Fibroblast of skin of right quadriceps (primary cell): Measurements from ENCODE around the gene WDR20.
"Not testable (repeated sequence)": the region's sequence is repeated elsewhere in the genome, so short reads cannot be mapped to it uniquely, and the experiment has no call there.

Experiments
- DNase-seq: peaks from one replicate; pipeline ENCODE4 v3.0.0-alpha.2; 2013

Gene WDR20

DNA sequence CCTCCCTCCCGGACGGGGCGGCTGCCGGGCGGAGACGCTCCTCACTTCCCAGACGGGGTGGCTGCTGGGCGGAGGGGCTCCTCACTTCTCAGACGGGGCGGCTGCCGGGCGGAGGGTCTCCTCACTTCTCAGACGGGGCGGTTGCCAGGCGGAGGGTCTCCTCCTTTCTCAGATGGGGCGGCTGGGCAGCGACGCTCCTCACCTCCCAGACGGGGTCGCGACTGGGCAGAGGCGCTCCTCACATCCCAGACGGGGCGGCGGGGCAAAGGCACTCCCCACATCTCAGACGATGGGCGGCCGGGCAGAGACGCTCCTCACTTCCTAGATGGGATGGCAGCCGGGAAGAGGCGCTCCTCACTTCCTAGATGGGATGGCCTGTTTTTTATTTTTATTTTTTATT lies 33.0 kb downstream of the WDR20 start:
- not testable (repeated sequence) for DNase-seq

DNA sequence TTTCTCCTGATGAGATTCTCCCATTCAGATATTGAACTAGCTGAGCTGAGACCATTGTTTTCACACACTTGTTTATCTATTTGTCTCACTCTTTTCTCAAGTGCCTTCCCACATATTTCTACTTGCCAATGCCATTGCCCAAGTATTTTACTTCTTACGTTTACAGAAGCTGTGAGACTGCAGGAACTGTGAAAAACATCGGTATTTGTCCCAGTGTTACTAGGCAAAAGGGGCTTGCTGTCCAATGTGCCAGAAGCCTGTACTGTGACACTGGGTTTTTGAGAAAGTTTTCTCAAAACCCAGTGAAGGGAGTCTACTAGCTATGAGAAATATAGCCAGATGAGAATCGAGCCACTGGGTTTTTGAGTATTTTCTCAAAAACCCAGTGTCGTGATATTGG lies 37.5 kb downstream of the WDR20 start:
- DNase-seq = no peak

DNA sequence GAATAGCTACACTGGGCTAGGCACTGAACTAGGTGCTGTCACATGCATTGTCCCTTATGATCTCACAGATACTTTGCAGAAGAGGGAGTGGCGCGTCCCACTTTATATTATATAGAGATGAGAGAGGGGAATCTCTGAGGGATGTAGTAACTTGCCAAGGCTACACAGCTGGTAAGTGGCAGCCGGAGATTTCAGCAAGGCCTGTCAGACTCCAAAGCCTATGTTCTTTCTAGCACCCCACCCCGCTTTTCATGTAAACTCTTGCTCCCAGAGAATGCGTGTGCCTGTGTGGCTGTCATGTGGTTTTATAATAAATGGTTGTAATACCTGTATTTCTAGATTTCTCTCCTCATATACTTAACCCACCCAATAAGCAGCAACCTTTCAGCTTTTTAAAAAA lies 39.1 kb downstream of the WDR20 start:
- DNase-seq = no peak

GRCh38 chr14:102180248-102180998 lies 40.7 kb downstream of the WDR20 start:
- no peak for DNase-seq

DNA sequence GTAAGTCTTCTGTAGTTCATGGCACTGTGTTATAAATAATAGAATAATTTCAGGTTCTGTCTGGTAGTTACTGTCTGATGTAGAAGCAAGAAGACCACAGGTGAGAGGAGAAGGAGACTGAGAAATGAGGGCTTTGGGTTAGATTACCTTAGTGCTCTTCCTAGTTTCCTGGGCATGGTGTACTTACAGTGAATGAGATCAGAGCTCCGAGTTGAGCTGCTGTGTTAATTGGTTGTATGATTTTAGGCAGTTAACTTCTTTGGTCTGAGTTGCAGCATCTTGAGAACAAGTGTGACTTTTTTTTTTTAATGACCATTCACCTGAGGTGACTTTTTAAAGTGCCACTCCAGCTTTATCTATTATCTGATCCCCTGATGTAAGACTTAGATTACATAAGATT lies 41.5 kb downstream of the WDR20 start:
- no peak for DNase-seq

DNA sequence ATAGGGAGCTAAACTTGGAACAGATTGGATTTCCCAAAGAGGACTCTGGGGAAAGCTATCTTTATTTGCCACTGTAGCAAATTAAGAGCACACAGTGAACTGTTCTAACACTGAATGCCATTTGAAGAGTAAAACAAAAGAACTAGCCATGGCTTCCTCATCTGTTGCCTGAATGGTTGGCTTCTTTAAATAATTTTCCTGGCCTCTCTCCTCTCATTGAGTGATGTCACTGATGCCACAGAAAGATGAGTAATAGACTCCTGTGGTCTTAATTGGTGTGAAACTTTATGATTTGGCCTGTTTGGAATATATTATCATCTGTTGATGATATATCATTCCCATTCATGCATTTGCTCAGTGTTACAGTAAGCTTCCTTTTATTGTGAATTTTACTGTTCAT lies 42.5 kb downstream of the WDR20 start:
- peak; percentile 83 for DNase-seq

GRCh38 chr14:102182936-102183619 lies 43.4 kb downstream of the WDR20 start:
- DNase-seq = peak; percentile 53

DNA sequence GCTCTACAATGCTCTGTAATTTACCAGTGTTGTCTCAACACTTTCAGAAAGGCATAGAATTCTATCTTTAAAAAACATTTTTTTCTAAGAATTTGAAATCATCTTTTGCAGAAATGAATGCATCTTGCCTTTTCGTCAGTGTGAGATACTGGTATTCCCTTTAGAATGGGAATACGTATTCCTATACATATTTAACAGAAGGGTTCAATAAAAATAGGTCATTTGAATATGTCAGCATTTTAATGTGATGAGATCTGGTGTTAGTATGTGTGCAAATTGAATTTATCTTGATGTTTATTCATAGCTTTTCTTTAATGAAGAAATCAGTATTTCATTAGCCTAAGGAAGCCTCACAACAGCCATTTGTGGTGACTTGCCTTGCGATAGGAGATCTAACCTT lies 44.2 kb downstream of the WDR20 start:
- DNase-seq = no peak

DNA sequence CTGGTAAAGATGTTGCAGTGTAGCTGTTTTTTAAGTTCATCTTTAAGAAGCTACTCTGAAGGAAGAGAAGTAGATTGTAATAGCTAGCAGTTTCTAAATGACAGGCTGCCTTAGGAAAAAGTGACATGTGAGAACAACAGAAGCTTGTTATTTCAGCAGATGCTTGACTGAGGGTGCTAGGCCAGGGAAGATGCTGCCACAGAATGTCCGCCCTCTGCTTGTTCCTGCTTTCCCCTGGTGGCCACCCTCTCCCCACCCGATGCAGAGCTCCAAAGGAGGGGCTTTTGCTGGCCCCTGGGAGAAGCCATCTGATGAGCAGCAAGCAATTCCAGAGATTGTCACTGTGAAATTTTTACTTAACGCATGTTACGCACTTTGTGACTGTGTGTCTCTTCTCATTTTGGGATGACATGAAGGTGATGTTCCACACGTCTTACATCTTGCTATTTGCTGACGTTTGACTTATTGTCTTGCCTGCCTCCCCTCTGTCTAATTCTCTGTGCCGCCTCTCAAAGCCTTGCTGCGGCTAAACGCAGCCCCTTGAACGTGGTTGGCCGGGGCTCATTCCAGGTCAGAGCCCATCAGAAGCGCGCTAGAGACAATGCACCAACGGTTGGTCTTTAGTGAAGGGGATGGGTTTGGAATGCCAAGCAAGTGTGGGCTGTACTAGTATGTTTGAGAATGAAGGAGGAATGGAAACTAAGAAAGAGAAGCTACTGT lies 44.8 kb downstream of the WDR20 start:
- no peak for DNase-seq

DNA sequence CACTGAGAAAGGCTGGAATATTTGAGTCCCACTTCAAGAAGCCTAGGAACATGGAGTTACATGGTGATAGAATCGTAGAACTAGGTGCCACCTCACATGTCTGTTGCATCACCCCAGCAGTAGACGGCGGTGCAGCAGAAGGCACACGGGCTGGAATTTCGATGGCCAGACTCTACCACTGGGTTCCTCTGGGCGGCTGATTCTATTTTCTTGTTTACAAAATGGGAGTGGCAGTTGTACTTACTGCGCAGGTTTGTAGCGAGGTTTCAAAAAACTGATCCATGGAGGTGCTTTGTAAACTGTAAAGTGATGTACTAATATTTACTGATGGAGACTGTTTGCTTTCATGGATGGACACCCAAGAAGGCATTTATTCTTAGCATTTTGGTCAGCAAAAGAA lies 45.7 kb downstream of the WDR20 start:
- DNase-seq = no peak

DNA sequence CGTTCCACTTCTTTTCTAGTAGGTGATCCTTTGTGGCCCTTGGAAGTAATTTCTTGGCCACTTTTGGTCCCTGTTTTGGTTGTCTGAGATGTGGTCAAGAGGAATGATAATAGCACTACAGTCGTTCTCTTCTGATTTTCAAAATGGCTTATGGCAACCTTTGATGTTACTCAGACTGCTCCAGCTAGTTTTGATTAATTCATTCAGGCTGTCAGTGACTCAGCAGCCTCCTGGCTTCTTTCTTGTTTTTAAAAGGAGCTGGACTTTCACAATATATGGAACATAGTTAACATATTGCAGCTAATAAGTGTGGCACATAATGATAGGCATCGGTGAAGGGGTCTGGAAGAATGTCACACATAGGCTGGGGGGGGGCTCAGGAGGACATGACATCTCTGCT lies 47.3 kb downstream of the WDR20 start:
- DNase-seq = peak; percentile 84

GRCh38 chr14:102187568-102188001 lies 47.9 kb downstream of the WDR20 start:
- no peak for DNase-seq

- DNase-seq = no peak
Observed at GRCh38 chr14:102188187-102188586, 48.5 kb downstream of the WDR20 start.

DNA sequence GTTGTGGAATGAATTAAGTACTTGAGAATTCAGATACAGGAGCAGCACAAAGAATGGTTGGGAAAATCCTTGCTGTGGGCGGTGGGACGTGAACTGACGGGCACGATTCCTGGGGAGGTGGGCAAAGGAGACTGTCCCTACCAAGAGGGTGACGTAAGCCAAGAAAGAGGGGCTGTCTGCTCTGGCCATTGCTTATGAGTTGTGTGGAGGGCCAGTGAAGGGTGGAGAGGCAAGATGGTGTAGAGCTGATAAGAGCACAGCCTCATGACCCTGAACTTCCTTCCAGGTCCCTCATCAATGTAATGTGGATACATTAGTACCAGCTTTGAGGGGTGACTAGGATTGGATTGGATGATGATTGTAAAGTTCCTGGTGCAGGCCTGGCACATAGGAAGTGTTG lies 50.2 kb downstream of the WDR20 start:
- no peak for DNase-seq

GRCh38 chr14:102192840-102193502 lies 53.3 kb downstream of the WDR20 start:
- DNase-seq = no peak

GRCh38 chr14:102194856-102195255 lies 55.2 kb downstream of the WDR20 start:
- DNase-seq = no peak

DNA sequence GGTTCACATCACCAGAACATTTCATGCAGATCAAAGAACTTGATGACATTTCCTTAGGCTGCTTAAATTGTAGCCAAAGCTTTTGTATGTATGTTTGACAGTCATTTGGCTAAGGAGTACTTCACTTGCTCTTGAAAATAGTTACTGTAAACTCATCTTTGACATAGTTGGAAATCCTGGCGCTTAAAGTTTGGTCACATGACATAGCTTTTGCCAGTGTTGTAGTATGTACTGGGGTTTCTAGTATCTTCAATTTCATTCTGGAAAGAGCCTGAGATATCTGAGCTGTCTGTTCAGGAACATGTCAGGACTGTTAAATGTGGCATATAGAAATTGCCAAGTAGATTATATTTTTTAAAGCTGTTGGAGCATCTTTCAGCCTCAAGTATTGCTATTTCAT lies 55.7 kb downstream of the WDR20 start:
- DNase-seq = no peak

DNA sequence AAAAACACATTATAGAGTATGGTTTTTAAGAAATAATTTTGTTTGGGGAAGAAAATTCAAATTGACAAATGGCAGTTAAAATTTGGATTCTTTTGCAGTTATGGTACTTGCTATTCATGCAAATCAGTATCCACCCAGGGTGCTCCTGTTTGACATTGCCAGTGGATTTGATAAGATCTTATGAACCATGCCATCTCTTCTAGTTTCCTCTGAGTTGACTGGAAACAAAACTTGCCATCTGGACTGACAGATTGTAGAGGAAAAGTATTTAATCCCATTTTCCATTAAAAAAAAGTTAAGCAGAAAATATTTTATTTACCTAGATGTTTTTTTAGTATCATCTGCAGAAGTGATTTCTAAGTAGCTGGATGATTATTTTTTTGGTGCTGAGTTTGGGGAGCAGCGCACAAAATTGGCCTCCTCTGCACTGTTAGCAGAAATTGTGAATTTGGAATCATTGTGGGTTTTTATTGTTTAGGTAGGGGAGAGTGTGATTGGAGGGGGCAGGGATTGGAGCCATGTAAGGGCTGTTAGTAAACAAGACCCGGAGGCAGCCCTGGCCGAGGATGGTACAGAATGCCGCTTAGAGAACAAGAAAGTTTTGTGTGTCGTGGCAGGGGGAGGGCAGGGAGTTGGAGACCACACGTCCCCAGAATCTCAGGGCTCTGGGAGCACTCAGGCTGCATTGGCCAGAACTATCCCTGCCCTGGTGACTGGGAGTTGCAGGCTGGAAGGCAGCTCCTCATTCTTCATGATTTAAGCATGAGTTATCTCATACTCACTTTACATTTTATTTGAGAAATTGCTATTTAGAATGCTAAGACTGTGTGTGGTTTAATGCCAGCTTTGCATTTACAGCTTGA lies 56.6 kb downstream of the WDR20 start:
- DNase-seq = no peak

DNA sequence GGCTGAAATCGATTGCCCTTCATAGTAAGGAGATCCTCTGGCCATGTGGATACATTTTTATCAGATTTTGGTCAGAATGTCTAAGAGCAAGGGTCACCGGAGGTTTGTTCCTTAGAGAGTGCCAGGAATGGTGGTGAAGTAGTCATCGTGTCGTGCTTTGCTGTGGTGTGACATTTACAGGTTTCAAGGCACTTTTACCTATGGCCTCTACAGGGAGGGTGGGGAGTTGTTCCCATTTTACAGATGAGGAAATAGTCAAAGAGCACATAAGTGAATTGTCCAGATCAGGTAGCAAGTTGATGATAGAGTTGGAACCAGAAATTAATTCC lies 57.2 kb downstream of the WDR20 start:
- no peak for DNase-seq

GRCh38 chr14:102197317-102197853 lies 57.7 kb downstream of the WDR20 start:
- DNase-seq = no peak

DNA sequence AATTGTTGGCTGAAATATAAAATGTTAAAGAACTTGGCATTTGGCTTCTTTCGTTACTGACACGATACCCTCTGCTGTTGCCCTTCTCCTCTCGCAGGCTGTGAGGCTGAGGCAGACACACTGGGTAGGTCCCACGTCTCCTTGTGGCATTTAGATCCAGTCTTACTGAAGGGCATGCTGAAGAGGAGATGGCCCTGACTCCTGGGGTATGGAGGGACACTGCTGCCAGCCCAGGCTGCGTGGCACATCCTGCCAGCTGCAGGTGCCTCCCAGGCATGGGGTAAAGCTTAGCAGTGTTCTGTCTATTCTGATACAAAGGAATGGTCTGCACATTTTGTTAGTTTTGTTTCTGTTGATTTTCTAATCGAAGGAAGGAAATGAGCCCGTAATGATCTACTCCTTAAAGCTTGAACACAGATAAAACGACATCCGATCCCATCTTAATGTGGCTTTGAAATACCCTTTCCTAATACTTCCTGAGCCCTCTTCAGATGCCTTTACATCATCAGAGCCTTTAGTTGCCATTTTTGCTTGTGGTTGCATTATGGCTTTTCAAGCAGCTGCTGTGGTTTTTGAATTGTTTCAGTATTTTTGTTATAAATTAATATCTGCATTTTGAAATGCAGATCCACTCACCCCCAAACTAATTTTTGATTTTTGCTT lies 61.1 kb downstream of the WDR20 start:
- no peak for DNase-seq

DNA sequence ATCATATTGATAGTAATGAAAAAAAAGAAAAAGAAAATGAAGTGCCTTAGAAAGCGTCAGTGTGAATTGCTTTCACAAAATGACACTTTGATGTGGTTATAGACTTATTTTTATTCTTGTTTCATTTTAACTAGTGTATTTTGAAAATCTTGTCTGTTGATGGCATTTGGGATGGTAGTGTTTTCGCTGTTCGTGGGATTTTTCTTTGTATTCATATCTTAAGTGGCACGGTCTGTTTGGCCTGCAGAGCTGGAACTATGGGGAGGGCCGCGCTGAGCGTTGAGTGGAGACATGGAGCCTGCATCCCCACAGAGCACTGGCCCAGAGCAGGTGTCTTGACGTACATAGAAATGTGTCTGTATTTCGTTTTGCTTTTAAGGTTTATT lies 61.6 kb downstream of the WDR20 start:
- no peak for DNase-seq
